ENCODE results near the gene ASIC3. TPM values are rescaled to one million over a fixed set of nuclear protein-coding genes. Genes with fewer than 3 reads are reported as not detected.
A peak's percentile ranks its signal among the peaks of the same experiment; 100 is the strongest.

The ASIC3 gene
- total and polyA plus RNA-seq, 2 of the 8 experiments (the other 6 are each of a cell fraction or from before 2014, with no cell fraction given) = 1.6 to 1.9 TPM

GRCh38 chr7:151079199-151079910 is 31.0 kb downstream of the ASIC3 start:
- H4K5ac ChIP-seq (ENCODE audit: insufficient read length, low read depth, low read length) = no peak overlapping the region
- H3K4me2 ChIP-seq (ENCODE audit: insufficient read depth in 1 of 2, low read depth in 2 of 2, low read length in 2 of 2) = peak overlapping the region; percentile 95 to 100
- H2AFZ ChIP-seq (ENCODE audit: low read length) = no peak overlapping the region
- H3K14ac ChIP-seq (ENCODE audit: insufficient read length) = no peak overlapping the region
- H3K23me2 ChIP-seq (ENCODE audit: low read depth, low read length) = peaks cover 21% of the 10 kb centered on the region
- no peak for TF ChIP-seq BACH1 (IDR thresholded peaks at IDR 0.05; ENCODE audit: low read length)
- no peak overlapping the region for H3K27ac ChIP-seq (ENCODE audit: low read depth, low read length)
- H2AK5ac ChIP-seq (ENCODE audit: low read depth, low read length) = no peak overlapping the region
- H2BK20ac ChIP-seq (ENCODE audit: low read length) = peak overlapping the region; percentile 32; the same call in 1 of the 2 replicates
- CTCF ChIA-PET (ENCODE audit: partially characterized antibody) = interaction anchor here (1.3 to 6.0 kb wide), 5 partner anchors 11 to 62 kb away, joined by 4 to 81 read pairs (median 42); no protein-coding TSS in a partner anchor
- 82% methylated on average over 20 of the region's 27 CpGs; no CpG with 5 or more reads in 1 of the 2 experiments for WGBS, 2 experiments (ENCODE audit: extremely low coverage in 1 of 2, insufficient coverage in 1 of 2, insufficient read length in 1 of 2, insufficient replicate concordance in 2 of 2, low coverage in 1 of 2, low lambda C conversion rate in 2 of 2, missing lambda C conversion rate in 1 of 2)
- peaks cover 20 to 23% of the 10 kb centered on the region in 2 experiments for H4K20me1 ChIP-seq (replicated peaks in 1 of 2; ENCODE audit: control insufficient read depth in 1 of 2, insufficient read depth in 2 of 2, low read length in 2 of 2)
- no peak overlapping the region for H3K18ac ChIP-seq (ENCODE audit: extremely low read depth, low read length)
- H3K23ac ChIP-seq (ENCODE audit: insufficient read length) = no peak overlapping the region
- H3K56ac ChIP-seq (replicated peaks; ENCODE audit: insufficient read length, low read depth, low read length) = no peak overlapping the region
- peaks cover 0 to 10% of the 10 kb centered on the region in 2 experiments; a peak in 1 of 4 replicates for H3K79me2 ChIP-seq (ENCODE audit: control insufficient read depth in 1 of 2, insufficient read depth in 2 of 2, low read length in 2 of 2)
- FAIRE-seq (no peak), DNase-seq (ENCODE audit: low read depth in 1 of 2, low spot score in 2 of 2) (no peak)
- no peak overlapping the region for H2BK15ac ChIP-seq (ENCODE audit: low read length)
- peaks cover 12% of the 10 kb centered on the region for H3K79me1 ChIP-seq (ENCODE audit: low read depth, low read length)
- peaks cover 0 to 7% (median 5%) of the 10 kb centered on the region in 4 experiments; a peak in 5 of 7 replicates for H3K27me3 ChIP-seq (replicated peaks in 1 of 4; ENCODE audit: control insufficient read depth in 3 of 4, extremely low read depth in 1 of 4, insufficient read depth in 3 of 4, low read length in 3 of 4)
- H2BK5ac ChIP-seq (ENCODE audit: low read depth, low read length) = no peak overlapping the region
- H3K4ac ChIP-seq (replicated peaks; ENCODE audit: insufficient read length, low read depth, low read length) = no peak overlapping the region
- peak overlapping the region; percentile 79 to 94 (median 88); a peak in 7 of 8 replicates for H3K4me3 ChIP-seq (ENCODE audit: extremely low read depth in 1 of 4, insufficient read depth in 2 of 4, low read depth in 3 of 4, low read length in 4 of 4)
- no peak overlapping the region; the same call in 1 of the 2 replicates for H4K8ac ChIP-seq (ENCODE audit: extremely low read depth, insufficient read depth, low read length)
- no peaks in the 10 kb centered on the region for H3K9me3 ChIP-seq (ENCODE audit: insufficient read depth in 2 of 2, low read depth in 1 of 2, low read length in 1 of 2)
- H3K4me1 ChIP-seq (replicated peaks in 1 of 4; ENCODE audit: control insufficient read depth in 3 of 4, insufficient read depth in 4 of 4, low read length in 3 of 4) = peaks cover 0 to 35% (median 24%) of the 10 kb centered on the region in 4 experiments; a peak in 6 of 7 replicates
- peak overlapping the region in 1 of 4 experiments; percentile 89; a peak in 2 of 7 replicates for H3K9ac ChIP-seq (replicated peaks in 1 of 4; ENCODE audit: extremely low read depth in 1 of 4, low read depth in 3 of 4, low read length in 3 of 4)
- peaks cover 8 to 19% (median 18%) of the 10 kb centered on the region in 4 experiments for H3K36me3 ChIP-seq (ENCODE audit: control insufficient read depth in 2 of 4, insufficient read depth in 4 of 4, low read length in 3 of 4)
- H4K91ac ChIP-seq (replicated peaks; ENCODE audit: insufficient read length, low read length) = no peak overlapping the region
- no peak overlapping the region for H2BK12ac ChIP-seq (ENCODE audit: low read depth, low read length)
- POLR2A ChIA-PET (ENCODE audit: partially characterized antibody) = interaction anchor here (0.8 to 4.9 kb wide), 10 partner anchors 10 to 99 kb away, joined by 3 to 77 read pairs (median 6); partner anchors contain the start of gene CDK5
- H2BK120ac ChIP-seq (replicated peaks; ENCODE audit: low read depth, low read length) = no peak overlapping the region
